Testis (tissue), 2 donors: ENCODE measurements around the gene ZSCAN12.

Experiments
- CTCF ChIP-seq, 3 experiments: fragments of 450-650 bp in 2 of 3; fragments of 200-600 bp in 1 of 3; sonication (generic) in 1 of 3; IDR thresholded peaks; one replicate each; pipeline ENCODE4 v1.5.1; 2016 to 2019; ENCODE audit warnings: antibody characterized with exemption in 3 of 3, mild to moderate bottlenecking in 2 of 3, moderate library complexity in 1 of 3
- POLR2A ChIP-seq: fragments of 450-650 bp; IDR thresholded peaks from one replicate; pipeline ENCODE4 v1.6.1; 2017; ENCODE audit warnings: antibody characterized with exemption, mild to moderate bottlenecking, moderate library complexity

GRCh38 chr6:28334286-28335039 lies 65.1 kb downstream of the ZSCAN12 start:
- TF ChIP-seq POLR2A (no peak), CTCF (IDR thresholded peaks at IDR 0.05) (no peak)
